ENCODE data around the gene RIPOR2. TPM values are rescaled to one million over a fixed set of nuclear protein-coding genes. Genes with fewer than 3 reads are reported as not detected.

The RIPOR2 gene
- total RNA-seq, 4 donors from 2014 or later = 3.7 to 112 (median 6.1) TPM

- H3K27ac ChIP-seq = no peak overlapping the region
- no peak for DNase-seq
- H3K27me3 ChIP-seq = no peaks in the 10 kb centered on the region
- TF ChIP-seq CTCF (IDR thresholded peaks at IDR 0.05) (no peak), POLR2A (IDR thresholded peaks at IDR 0.05) (no peak)
- no peaks in the 10 kb centered on the region for H3K36me3 ChIP-seq
- H3K4me3 ChIP-seq = no peak overlapping the region
- H3K9me3 ChIP-seq = no peaks in the 10 kb centered on the region
- no peaks in the 10 kb centered on the region for H3K4me1 ChIP-seq
Observed at GRCh38 chr6:24844903-24845302, 90.9 kb downstream of the RIPOR2 start.

- Histone ChIP-seq H3K4me1 (no peaks in the 10 kb centered on the region), H3K27ac (no peak overlapping the region), H3K4me3 (no peak overlapping the region), H3K9me3 (no peaks in the 10 kb centered on the region), H3K27me3 (no peaks in the 10 kb centered on the region), H3K36me3 (no peaks in the 10 kb centered on the region)
- DNase-seq = no peak
- TF ChIP-seq CTCF (IDR thresholded peaks at IDR 0.05) = no peak
- TF ChIP-seq POLR2A (IDR thresholded peaks at IDR 0.05) = no peak
Observed at GRCh38 chr6:24844061-24844460, 91.7 kb downstream of the RIPOR2 start.

GRCh38 chr6:24840187-24840586, 95.6 kb downstream of the RIPOR2 start:
- no peaks in the 10 kb centered on the region for H3K4me1 ChIP-seq
- no peaks in the 10 kb centered on the region for H3K27me3 ChIP-seq
- TF ChIP-seq CTCF (IDR thresholded peaks at IDR 0.05) = no peak
- no peak for TF ChIP-seq POLR2A (IDR thresholded peaks at IDR 0.05)
- no peak overlapping the region for H3K27ac ChIP-seq
- no peak overlapping the region for H3K4me3 ChIP-seq
- H3K9me3 ChIP-seq = no peaks in the 10 kb centered on the region
- DNase-seq = no peak
- H3K36me3 ChIP-seq = no peaks in the 10 kb centered on the region

GRCh38 chr6:24838994-24839393, 96.8 kb downstream of the RIPOR2 start:
- no peaks in the 10 kb centered on the region for H3K4me1 ChIP-seq
- H3K9me3 ChIP-seq = no peaks in the 10 kb centered on the region
- no peak for TF ChIP-seq CTCF (IDR thresholded peaks at IDR 0.05)
- no peak for TF ChIP-seq POLR2A (IDR thresholded peaks at IDR 0.05)
- H3K27me3 ChIP-seq = no peaks in the 10 kb centered on the region
- H3K27ac ChIP-seq = no peak overlapping the region
- H3K4me3 ChIP-seq = no peak overlapping the region
- no peak for DNase-seq
- no peaks in the 10 kb centered on the region for H3K36me3 ChIP-seq

GRCh38 chr6:24838081-24838480, 97.7 kb downstream of the RIPOR2 start:
- Histone ChIP-seq H3K4me3 (no peak overlapping the region), H3K9me3 (no peaks in the 10 kb centered on the region), H3K4me1 (no peaks in the 10 kb centered on the region), H3K36me3 (no peaks in the 10 kb centered on the region), H3K27me3 (no peaks in the 10 kb centered on the region), H3K27ac (no peak overlapping the region)
- DNase-seq = no peak
- no peak for TF ChIP-seq CTCF (IDR thresholded peaks at IDR 0.05)
- TF ChIP-seq POLR2A (IDR thresholded peaks at IDR 0.05) = no peak

GRCh38 chr6:24836109-24836508, 99.7 kb downstream of the RIPOR2 start:
- no peak for TF ChIP-seq POLR2A (IDR thresholded peaks at IDR 0.05)
- TF ChIP-seq CTCF (IDR thresholded peaks at IDR 0.05) = no peak
- H3K4me3 ChIP-seq = no peak overlapping the region

More at GRCh38 chr6:24836109-24836508, 99.7 kb downstream of the RIPOR2 start:
- H3K4me1 ChIP-seq = no peaks in the 10 kb centered on the region
- H3K36me3 ChIP-seq = no peaks in the 10 kb centered on the region
- no peaks in the 10 kb centered on the region for H3K27me3 ChIP-seq
- H3K9me3 ChIP-seq = no peaks in the 10 kb centered on the region
- no peak for DNase-seq
- H3K27ac ChIP-seq = no peak overlapping the region

All from Peyer's patch (tissue), 4 donors.